DMS79 (cell line): Measurements from ENCODE around the gene TRIM17.

Experiments used
- DNase-seq: peaks from one replicate; lab custom pipeline; 2025; lab: John Stamatoyannopoulos, UW

Gene TRIM17

GRCh38 chr1:228366866-228367741, 49.6 kb downstream of the TRIM17 start:
- DNase-seq, result no peak

- DNase-seq, result no peak
Measured at GRCh38 chr1:228366062-228366865, 50.4 kb downstream of the TRIM17 start.

- no peak for DNase-seq
Measured at GRCh38 chr1:228365271-228366061, 51.2 kb downstream of the TRIM17 start.

- DNase-seq, result no peak
Measured at GRCh38 chr1:228364706-228365213, 51.9 kb downstream of the TRIM17 start.

- no peak for DNase-seq
Measured at GRCh38 chr1:228364068-228364705, 52.5 kb downstream of the TRIM17 start.

- DNase-seq, result no peak
Measured at GRCh38 chr1:228363686-228364067, 53.0 kb downstream of the TRIM17 start.

GRCh38 chr1:228362884-228363450, 53.7 kb downstream of the TRIM17 start:
- no peak for DNase-seq

- no peak for DNase-seq
Measured at GRCh38 chr1:228362141-228362883, 54.3 kb downstream of the TRIM17 start.

GRCh38 chr1:228361314-228362140, 55.1 kb downstream of the TRIM17 start:
- no peak for DNase-seq

- DNase-seq, result no peak
Measured at GRCh38 chr1:228360533-228361313, 55.9 kb downstream of the TRIM17 start.

- DNase-seq, result no peak
Measured at GRCh38 chr1:228359613-228360532, 56.8 kb downstream of the TRIM17 start.

- no peak for DNase-seq
Measured at GRCh38 chr1:228358764-228359612, 57.7 kb downstream of the TRIM17 start.

- no peak for DNase-seq
Measured at GRCh38 chr1:228358039-228358763, 58.5 kb downstream of the TRIM17 start.
